HEK293 (cell line): Measurements from ENCODE around the gene MOV10L1.

ENCODE experiments used
- HOXA7 ChIP-seq: sonication (generic); formaldehyde crosslinking; IDR thresholded peaks from 2 replicates; pipeline ENCODE4 v1.8.1; 2022; ENCODE audit warnings: missing genetic modification reagents, borderline replicate concordance
- TRIM28 ChIP-seq: IDR thresholded peaks from 2 replicates; pipeline ENCODE4 v1.6.1; 2011; ENCODE audit warnings: low read length, control low read depth, borderline replicate concordance
- ZNF184 ChIP-seq: fragments of 450-650 bp; IDR thresholded peaks from 2 replicates; pipeline ENCODE4 v1.5.1; 2018; ENCODE audit warnings: missing biosample characterization, mild to moderate bottlenecking, missing genetic modification characterization
- ZNF239 ChIP-seq: fragments of 450-650 bp; formaldehyde crosslinking; IDR thresholded peaks from 2 replicates; pipeline ENCODE4 v1.5.1; 2016; ENCODE audit warnings: missing biosample characterization, missing genetic modification characterization
- TF ChIP-seq, protein P1 (sequence below): fragments of 450-650 bp; formaldehyde crosslinking; IDR thresholded peaks from 2 replicates; pipeline ENCODE4 v1.5.1; 2016; ENCODE audit warnings: missing biosample characterization, missing genetic modification characterization
- TF ChIP-seq, protein P2 (sequence below): fragments of 450-650 bp; formaldehyde crosslinking; IDR thresholded peaks from 2 replicates; pipeline ENCODE4 v1.5.1; 2017; ENCODE audit warnings: missing biosample characterization, mild to moderate bottlenecking, missing genetic modification characterization, moderate library complexity

- no peak for TF ChIP-seq TRIM28
- TF ChIP-seq, protein P1, sequence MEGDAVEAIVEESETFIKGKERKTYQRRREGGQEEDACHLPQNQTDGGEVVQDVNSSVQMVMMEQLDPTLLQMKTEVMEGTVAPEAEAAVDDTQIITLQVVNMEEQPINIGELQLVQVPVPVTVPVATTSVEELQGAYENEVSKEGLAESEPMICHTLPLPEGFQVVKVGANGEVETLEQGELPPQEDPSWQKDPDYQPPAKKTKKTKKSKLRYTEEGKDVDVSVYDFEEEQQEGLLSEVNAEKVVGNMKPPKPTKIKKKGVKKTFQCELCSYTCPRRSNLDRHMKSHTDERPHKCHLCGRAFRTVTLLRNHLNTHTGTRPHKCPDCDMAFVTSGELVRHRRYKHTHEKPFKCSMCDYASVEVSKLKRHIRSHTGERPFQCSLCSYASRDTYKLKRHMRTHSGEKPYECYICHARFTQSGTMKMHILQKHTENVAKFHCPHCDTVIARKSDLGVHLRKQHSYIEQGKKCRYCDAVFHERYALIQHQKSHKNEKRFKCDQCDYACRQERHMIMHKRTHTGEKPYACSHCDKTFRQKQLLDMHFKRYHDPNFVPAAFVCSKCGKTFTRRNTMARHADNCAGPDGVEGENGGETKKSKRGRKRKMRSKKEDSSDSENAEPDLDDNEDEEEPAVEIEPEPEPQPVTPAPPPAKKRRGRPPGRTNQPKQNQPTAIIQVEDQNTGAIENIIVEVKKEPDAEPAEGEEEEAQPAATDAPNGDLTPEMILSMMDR (tag by site-specific recombination) = no peak
- TF ChIP-seq, protein P2, sequence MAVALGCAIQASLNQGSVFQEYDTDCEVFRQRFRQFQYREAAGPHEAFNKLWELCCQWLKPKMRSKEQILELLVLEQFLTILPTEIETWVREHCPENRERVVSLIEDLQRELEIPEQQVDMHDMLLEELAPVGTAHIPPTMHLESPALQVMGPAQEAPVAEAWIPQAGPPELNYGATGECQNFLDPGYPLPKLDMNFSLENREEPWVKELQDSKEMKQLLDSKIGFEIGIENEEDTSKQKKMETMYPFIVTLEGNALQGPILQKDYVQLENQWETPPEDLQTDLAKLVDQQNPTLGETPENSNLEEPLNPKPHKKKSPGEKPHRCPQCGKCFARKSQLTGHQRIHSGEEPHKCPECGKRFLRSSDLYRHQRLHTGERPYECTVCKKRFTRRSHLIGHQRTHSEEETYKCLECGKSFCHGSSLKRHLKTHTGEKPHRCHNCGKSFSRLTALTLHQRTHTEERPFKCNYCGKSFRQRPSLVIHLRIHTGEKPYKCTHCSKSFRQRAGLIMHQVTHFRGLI (tag by site-specific recombination) = no peak
- TF ChIP-seq ZNF184 (tag by site-specific recombination) = no peak
- TF ChIP-seq HOXA7 (CRISPR knock-in tag) = no peak
- no peak for TF ChIP-seq ZNF239 (tag by site-specific recombination)
Measured at GRCh38 chr22:50171319-50171964, 81.6 kb downstream of the MOV10L1 start.
